ENCODE measurements around the gene ARHGEF39.
"Not testable (repeated sequence)": the region's sequence is repeated elsewhere in the genome, so short reads cannot be mapped to it uniquely, and the experiment has no call there.

The ARHGEF39 gene

DNA sequence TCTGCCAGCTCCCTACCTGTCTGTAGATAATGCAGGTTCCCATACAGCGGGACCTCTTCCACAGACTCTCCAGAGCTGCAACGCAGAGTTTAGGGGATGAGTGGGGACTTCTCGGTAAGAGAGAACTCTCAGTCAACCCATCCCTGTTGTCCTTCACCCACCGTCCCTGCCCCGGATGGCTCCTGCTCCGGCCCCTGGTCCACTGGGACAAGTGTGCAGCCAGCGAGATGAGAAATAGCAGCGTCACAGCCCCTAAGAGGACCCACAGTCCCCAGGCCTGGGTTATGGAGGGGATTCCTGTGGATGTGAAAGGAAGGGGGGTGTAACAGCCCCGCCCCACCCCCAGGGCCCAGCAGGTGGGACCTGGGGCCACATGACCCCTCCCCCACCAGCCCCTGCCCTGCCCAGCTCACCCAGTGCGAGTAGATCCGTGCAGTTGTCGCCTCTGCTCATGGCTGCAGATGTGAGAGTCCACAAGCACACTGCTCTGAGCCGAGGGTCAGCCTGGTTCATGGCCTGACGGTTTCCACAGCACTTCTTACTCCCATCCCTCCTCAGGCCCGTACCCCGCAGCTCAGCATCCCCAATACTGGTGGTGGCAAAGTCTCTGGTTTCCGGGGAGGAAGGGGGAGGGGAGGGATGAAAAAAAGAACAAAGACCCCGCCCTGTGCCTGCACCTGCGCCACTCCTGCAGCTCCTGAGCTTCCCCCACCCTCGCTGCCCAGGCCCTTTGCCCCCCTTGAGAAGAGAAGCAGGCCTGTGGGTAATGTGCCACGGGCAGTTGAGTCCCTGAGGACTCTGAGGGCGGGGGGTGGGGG, 14.4 kb downstream of the ARHGEF39 start, which contains the start of gene SIT1:
TSS of gene SIT1 (minus strand) at position 591 of the 818 bp plus-strand sequence. CDS start at position 513, 78 bp downstream.
- no peak for DNase-seq (ENCODE audit: low spot score)

DNA sequence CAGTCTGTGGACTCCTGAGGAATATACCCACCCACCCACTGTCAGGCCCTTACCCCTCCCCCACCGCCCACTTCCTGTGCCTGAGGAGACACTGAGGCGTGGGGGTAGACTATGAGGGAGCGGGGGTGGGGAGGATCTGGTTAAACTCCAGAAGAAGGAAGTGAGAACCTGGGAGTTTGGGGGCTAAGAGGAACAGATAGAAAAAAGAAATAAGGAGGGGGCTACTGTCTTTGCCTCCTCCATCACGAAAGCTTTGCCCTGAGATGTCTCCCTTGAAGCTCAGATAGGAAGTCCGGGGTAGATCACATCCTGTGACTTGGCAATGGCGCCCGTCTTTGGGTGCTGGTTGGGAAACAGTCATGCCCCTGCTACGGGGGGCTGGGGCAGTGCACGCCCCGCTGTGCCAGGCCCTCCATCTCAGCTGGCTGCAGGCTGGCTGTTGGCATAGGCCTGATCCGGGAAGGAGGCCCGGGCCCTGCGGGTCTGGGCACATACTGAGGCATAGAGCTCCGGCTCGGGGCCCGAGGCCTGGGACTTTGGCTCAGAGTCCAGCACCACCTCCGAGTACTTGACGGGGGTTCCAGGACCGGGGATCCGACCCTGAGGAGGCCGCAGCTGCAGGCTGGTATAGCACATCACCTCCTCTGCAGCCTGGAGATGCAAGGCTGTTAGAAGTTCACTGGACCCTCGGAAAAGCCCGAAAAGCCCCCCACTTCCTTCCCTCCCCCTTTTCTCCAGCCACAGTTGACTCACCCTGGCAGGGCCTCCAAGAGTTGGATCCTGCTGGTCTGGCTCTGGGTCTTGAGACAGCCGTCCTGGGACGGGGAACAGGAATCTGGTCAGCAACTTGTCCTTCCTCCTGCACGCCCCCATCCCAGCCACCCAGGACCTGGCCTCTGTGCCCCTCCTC, 15.3 kb downstream of the ARHGEF39 start:
- DNase-seq (ENCODE audit: low spot score): no peak

DNA sequence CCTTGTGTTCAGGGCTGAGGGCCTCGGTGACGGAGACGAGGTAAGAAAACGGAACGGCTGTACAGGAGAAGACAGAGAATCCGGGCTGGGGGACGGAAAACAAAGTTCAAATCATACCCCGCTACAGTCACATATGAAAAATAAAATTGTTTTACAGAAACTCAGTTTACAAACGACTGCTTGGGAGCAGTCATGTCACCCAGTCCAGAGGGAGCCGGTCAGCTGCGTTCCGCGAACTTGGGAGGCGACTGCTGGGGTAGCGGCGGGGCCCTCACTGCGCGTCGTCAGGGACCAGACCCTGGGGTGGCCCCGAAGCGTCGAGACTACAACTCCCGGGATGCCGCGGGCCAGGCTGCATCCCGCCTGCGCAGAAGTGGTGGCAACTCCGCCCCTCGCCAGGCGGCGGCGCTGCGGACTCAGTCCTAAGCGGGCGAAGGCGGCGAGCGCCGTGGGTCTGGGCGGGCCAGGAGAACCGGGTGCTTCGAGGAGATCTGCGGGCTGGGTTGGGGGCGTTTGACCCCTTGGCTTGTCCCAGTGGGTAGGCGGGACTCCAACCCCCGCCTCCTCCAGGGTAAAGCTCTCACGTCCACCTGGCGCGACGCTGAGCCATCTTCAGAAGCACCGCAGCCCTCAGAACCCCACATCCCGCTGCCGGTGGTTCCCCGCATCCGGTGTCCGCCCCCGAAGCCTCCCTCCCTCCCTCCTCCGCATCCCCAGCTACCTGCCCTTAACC, 18.3 kb downstream of the ARHGEF39 start:
- DNase-seq (ENCODE audit: low spot score): peak; percentile 87

DNA sequence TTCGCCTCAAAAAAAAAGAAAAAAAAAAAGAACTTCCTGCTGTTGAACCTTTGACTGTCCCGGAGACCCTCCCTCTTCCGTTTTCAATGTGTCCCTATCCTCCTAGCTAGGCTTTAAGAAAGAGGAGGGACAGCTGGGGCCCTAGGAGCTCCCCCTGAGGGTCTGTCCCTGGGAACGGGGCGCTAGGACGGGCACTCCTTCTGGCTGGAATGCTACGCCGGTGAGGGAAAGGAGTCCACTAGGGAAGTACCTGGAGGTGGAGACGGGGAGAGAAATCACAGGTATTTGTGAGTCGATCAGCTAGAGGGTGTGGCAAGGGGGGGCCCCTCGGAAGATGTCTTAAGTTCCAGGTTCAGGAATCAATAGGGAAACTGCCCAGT, 18.9 kb downstream of the ARHGEF39 start:
- no peak for DNase-seq (ENCODE audit: low spot score)

DNA sequence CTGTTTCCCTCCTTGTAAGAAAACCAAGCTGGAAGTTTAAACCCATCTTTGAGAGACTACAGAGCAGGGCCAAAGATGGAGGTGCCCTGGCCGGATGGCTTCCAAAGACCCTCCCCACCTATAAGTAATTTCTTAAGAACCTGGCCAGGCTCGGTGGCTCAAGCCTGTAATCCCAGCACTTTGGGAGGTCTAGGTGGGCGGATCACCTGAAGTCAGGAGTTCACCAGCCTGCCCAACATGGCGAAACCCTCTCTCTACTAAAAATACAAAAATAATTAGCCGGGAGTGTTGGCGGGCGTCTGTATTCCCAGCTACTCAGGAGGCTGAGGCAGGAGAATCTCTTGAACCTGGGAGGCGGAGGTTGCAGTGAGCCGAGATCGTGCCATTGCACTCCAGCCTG, 19.3 kb downstream of the ARHGEF39 start:
- not testable (repeated sequence) for DNase-seq (ENCODE audit: low spot score)

DNA sequence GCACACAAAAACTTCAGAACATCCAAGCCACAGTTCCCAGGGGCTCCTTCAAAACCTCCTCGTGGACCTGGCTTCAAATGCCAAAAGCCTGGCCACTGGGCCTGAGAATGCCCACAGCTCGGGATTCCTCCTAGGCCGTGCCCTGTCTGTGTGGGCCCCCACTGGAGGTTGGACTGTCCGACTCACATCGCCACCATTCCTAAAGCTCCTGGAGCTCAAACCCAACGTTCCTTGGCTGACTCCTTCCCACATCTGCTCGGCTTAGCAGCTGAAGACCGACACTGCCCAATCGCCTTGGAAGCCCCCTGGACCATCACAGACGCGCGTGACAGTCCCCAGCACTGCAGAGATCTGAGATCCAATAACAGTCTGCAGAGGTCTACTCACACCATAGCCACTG, 21.9 kb downstream of the ARHGEF39 start:
- DNase-seq (ENCODE audit: low spot score): no peak

DNA sequence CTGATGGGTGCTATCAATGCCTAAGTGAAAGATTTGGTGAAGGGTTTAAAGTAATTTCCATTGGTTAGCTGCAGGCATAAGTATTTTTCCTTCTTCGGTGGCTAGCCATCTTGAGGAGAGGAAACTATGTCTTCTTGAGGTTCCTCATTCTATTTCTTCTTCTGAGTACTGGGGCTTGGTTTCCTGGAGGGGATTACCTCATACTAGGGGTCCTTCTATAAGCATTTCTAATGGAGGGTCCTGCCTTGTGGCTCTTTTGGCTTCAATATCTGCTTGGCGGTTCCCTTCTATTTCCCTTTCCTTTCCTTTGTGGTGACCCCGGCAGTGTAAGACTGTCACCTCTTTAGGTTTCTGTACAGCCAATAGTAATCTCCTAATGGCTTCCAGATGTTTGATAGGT, 23.5 kb downstream of the ARHGEF39 start:
- DNase-seq (ENCODE audit: low spot score): not testable (repeated sequence)

DNA sequence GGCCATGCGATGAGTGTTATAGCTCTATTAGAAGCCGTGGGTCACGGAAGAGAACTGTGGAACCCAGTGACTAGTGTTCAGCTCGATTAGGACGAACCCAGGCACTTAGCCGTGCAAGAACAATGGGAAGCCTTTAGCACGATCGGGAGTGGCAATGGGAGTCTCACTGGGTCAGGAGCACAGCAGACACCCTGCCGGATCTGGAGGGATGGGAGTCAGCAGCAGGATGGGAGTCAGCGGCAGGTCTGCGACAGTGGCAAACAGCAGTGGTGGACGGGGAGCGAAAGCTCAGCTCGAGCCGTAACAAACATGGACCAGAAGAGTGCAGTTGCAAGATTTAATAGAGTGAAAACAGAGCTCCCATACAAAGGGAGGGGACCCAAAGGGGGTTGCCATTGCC, 24.6 kb downstream of the ARHGEF39 start:
- not testable (repeated sequence) for DNase-seq (ENCODE audit: low spot score)

DNA sequence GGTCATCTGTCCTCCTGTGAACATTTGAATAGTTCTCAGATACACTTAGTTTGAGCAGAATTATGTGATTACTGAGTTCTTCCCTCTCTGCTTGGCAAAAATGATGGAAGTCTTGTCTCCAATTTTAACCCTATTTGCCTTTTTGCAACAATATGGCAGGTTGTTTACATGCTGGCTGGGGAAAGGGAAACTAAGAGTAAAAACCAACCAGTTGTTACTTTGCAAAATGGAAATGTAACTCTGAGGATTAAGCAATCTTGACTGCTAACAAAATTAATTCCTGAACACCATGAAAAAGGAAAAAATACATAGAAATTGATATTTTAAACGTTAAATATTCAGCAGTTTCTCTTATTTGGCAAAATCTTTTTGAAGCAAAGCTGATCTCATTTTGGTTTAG, 25.4 kb downstream of the ARHGEF39 start:
- no peak for DNase-seq (ENCODE audit: low spot score)

DNA sequence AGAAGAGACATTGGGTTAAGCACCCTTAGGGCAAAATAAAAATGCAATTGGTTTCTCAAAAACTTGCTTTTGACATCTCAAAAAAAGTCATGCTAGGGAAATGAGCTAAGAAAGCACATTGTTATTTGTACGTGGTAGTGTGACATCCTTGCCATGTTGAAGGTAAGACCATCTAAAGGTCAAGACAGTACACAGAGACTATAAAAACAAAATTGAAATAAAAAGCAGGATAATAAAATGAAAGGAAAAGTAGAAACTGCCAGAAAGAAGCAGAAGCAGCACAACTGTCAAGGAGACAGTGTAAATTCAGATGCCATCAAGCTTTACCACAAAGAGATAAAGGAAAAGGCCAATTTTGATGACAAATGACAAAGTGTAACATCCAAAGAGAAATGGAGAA, 25.8 kb downstream of the ARHGEF39 start:
- DNase-seq (ENCODE audit: low spot score): not testable (repeated sequence)

DNA sequence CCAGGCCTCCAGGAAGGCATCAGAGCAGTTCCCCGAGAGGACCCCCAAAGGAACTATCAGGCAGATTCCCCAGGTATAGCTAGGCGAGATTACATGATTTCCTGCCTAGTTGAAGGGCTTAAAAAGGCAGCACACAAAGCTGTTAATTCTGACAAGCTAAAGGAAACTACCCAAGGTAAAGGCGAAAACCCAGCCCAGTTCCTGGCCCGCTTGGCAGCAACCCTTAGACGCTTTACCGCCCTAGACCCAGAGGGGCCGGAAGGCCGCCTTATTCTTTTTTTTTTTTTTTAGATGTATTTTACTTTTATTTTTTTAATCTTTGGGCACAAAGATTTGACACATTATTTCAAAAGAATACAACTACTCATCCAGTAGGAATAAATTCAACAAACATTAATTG, 26.2 kb downstream of the ARHGEF39 start:
- not testable (repeated sequence) for DNase-seq (ENCODE audit: low spot score)

DNA sequence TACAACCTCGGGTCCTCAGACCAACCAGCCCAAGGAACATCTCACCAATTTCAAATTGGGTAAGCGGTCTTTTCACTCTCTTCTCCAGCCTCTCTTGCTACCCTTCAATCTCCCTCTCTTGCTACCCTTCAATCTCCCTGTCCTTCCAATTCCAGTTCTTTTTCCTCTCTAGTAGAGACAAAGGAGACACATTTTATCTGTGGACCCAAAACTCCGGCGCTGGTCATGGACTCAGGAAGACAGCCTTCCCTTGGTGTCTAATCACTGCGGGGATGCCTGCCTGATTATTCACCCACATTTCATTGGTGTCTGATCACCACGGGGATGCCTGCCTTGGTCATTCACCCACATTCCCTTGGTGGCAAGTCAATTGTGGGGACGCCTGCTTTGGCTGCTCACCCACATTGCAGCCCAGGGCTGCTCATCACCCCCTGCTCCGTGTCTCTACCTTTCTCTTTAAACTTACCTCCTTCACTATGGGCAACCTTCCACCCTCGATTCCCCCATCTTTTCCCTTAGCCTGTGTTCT, 27.5 kb downstream of the ARHGEF39 start:
- not testable (repeated sequence) for DNase-seq (ENCODE audit: low spot score)

DNA sequence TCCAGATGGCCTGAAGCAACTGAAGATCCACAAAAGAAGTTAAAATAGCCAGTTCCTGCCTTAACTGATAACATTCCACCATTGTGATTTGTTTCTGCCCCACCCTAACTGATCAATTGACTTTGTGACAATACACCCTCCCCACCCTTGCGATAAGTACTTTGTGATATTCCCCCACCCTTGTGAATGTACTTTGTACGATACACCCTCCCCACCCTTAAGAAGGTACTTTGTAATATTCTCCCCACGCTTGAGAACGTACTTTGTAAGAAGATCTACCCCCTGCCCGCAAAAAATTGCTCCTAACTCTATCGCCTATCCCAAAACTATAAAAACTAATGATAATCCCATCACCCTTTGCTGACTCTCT, 28.1 kb downstream of the ARHGEF39 start:
- not testable (repeated sequence) for DNase-seq (ENCODE audit: low spot score)

DNA sequence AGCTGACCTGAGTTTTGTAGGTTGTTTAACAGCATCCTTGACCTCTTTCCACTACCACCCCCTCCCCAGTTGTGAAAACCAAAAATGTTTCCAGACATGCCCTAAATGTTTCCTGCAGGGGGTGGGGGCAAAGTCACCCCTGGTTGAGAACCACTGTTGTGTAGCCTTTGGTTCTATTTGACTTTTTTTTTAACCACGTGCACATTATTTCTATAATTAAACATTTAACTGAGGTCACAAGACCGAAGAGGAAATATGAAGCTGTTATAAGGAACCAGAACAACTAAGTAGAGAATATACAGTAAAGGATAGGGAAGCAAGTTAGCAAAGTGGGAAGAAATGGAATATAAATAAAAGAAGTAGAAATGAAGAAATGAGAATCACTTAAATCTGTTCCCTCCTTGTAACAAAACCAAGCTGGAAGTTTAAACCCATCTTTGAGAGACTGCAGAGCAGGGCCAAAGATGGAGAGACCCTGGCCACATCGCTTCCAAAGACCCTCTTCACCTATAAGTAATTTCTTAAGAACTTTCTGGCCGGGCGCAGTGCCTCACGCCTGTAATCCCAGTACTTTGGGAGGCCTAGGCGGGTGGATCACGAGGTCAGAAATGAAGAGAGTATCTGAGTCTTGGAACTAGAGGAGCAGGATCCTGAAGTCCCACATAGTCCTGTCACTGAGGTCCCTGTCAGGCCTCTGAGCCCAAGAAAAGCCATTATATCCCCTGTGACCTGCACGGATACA, 28.7 kb downstream of the ARHGEF39 start:
- DNase-seq (ENCODE audit: low spot score): no peak

DNA sequence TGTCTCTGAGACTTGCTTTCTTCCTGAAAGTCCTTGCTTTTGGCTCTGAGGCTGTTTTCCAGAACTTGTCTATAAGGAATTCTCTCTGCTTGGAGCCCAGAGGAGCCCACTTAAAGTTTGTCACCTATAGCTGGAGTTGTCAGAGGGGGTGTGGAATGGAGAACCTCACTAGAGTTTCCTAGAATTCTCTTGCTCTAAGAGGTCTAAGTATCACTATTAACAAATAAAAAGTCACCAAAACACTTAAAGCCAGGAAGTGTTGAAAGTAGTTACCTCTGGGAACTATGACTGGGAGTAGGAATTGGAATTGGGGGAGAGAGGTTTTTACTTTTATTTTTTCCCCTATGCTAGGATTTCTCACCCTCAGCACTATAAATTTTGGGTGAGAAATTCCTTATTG, 29.3 kb downstream of the ARHGEF39 start:
- no peak for DNase-seq (ENCODE audit: low spot score)

DNA sequence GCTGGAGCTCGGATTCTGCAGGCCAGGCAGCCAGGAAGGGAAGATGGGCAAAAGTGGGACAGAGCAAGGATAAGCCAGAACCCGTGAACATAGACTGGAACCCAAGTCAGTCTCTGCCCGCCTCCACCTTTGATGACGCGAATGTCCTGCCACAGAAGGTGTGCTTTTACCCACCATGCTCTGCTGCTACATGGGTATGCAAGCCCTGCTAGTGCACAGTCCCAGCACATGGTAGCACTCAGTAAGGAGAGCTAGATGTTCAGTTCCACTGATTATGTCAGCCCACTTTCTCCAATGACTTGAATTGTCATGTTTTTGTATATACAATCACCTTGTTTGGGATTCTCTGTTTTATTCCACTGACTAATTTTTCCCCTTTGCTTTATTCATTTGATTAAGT, 35.4 kb downstream of the ARHGEF39 start:
- no peak for DNase-seq (ENCODE audit: low spot score)

DNA sequence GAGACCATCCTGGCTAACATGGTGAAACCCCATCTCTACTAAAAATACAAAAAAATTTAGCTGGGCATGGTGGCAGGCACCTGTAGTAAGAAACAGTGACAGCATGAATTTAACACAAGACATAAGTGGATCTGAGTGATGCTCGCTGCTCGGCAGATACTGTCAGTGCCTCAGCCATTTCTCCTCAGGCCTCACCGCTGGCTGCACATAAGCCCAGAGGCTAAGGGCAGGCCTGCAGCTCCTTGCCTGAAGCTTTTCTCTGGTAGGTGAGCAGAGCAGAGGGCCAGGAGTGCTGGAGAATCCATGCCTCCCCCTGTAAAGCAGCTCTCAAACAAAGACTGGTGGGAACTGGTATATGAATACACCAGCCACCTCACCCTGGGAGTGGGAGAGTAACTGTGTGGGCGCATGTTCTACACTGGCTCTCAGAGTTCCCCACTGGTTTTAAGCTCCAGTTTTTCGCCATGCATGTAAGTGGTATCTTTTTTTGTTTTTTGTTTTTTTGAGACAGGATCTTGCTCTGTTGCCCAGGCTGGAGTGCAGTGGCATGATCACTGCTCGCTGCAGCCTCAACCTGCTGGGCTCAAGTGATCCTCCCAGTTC, 36.5 kb downstream of the ARHGEF39 start:
- no peak for DNase-seq (ENCODE audit: low spot score)

DNA sequence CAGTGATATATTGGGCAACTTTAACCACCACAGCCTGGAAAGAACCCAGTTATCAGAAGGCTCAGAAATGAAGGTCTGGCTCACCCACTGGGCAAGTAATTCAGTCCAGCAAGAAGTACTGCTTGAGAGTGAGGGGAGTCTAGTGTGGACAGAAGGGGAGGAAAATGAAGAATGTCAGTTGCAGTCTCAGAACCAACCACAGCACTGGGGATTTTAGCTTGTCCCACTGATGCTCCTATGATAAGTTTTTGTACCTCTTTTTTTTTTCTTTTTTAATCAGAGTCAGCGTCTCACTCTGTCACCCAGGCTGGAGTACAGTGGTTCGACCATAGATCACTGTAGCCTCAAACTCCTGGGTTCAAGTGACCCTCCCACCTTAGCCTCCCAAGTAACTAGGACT, 37.4 kb downstream of the ARHGEF39 start:
- DNase-seq (ENCODE audit: low spot score): no peak

DNA sequence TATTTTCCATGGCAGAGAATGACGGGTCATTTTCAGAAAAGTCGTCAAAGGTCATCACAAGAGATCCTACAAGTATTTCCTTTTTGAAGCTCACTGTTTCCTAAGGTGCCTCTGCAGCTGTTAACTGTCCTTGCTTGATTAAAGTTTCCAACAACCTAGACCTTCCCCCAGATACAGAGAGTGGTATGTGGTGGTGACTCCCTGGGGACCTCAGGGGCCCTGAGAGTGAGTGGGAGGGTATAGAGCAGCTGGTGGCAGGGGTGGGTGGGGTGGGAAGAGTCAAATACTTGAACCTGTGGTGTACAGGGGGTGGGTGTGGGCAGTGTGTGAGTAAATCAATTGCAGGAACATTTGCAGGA, 45.2 kb downstream of the ARHGEF39 start:
- no peak for DNase-seq (ENCODE audit: low spot score)

DNA sequence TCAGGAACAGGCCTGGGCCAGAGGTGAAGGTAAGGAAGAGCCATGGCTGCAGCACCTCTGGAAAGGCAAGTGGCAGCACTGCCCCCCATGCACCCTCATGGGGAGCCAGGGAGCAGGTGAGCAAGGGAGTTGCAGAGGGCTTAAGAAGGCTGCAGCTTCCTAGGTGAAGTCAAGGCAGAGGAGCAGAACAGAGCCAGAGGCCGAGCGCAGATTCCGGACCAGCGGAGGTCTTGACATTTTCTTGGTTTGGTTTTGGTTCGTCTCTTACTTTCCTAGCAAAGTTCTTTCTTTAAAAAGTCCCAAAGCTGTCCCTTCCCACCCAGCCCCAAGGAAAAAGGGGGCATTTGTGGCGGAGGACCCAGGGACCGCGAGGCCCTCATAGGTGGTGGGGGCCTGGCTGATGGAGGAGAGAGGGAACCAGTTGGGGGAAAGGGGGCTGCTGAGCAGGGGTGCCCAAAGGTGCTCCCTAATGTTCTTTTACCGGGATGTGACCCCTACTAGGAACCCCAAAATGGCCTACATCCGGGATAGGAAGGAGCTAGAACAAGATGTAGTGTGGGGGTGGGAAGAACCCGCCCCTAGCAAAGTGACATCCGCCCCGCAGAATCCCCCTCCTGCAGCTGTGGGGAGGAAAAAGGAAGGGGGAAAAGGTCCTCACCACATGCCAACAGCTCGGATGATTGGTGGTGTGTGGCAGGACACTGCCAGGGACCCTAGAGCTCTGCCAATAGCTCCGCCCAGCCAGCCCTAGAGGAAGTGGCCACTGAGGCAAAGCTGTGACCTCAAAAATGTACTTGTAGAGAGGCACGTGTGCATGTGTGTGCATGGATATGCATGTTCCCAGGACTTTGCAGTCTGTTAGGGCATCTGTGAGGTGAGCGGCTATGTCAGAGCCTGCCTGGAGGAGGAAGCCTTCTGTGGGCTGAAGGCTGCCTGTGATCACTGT, 45.9 kb downstream of the ARHGEF39 start:
- DNase-seq (ENCODE audit: low spot score): no peak
